Osteocyte (in vitro differentiated cells): Measurements from ENCODE around the gene DDX5. TPM values are rescaled to one million over a fixed set of nuclear protein-coding genes. Genes with fewer than 3 reads are reported as not detected.

Experiments used
- DNase-seq: peaks from one replicate; pipeline ENCODE4 v3.0.0; 2021; ENCODE audit warnings: mixed read lengths; ENCODE audit not compliant: unreplicated experiment; ENCODE audit errors: extremely low spot score
- H3K27ac Mint-ChIP-seq: one replicate; pipeline ENCODE4 v1.8.0; 2021; ENCODE audit warnings: mild to moderate bottlenecking, mixed read lengths; ENCODE audit not compliant: unreplicated experiment
- H3K27me3 Mint-ChIP-seq: one replicate; pipeline ENCODE4 v1.8.0; 2021; ENCODE audit warnings: mixed read lengths; ENCODE audit not compliant: unreplicated experiment
- H3K36me3 Mint-ChIP-seq: one replicate; pipeline ENCODE4 v1.8.0; 2021; ENCODE audit warnings: mixed read lengths; ENCODE audit not compliant: unreplicated experiment
- H3K4me1 Mint-ChIP-seq: one replicate; pipeline ENCODE4 v1.8.0; 2021; ENCODE audit warnings: mixed read lengths; ENCODE audit not compliant: unreplicated experiment
- H3K4me3 Mint-ChIP-seq: one replicate; pipeline ENCODE4 v1.8.0; 2021; ENCODE audit warnings: mild to moderate bottlenecking, moderate library complexity, mixed read lengths; ENCODE audit not compliant: unreplicated experiment
- H3K9me3 Mint-ChIP-seq: one replicate; pipeline ENCODE4 v1.8.0; 2021; ENCODE audit warnings: mixed read lengths; ENCODE audit not compliant: unreplicated experiment
- total RNA-seq: library from RNA; stranded (reverse); gene quantifications from 2 replicates; pipeline ENCODE4 v1.2.1, GENCODE V29; 2021
- TF ChIP-seq, protein P1 (sequence below): fragments of 200-600 bp; sonication (generic); IDR thresholded peaks from 2 replicates; pipeline ENCODE4 v1.5.0; 2021; ENCODE audit warnings: antibody characterized with exemption, mild to moderate bottlenecking, moderate library complexity

DDX5 gene
- total RNA-seq, 1 donor from 2014 or later: 816 TPM

DNA sequence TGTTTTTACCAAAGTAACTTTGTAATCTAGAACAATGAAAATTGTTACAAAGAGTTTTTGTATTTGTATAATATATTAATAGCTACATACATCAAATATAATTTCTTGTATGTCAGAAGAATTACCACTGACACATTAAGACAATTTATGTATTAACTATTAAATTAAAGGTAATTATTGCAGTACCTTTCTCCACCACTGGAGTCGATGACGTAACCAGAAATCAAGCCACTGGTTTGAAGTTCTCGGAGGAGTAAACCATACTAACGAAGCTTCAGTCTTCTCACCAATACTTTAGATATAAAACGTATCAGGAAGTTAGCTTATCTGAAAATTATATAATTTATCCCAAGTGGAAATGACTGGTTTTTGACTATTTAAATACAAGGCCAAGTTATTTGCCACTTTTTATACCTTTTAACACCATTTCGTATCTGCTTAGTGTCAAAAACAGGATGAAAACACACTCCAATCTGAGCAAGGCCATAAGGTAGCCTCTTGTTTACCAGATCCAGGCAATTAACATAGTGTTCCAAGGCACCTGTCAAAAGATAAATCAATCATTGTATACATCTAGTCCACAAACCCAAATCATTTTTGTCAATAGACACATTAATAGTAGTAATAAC, 13.5 kb downstream of the DDX5 start:
- H3K4me1 Mint-ChIP-seq: peaks cover 31% of the 10 kb centered on the region

DNA sequence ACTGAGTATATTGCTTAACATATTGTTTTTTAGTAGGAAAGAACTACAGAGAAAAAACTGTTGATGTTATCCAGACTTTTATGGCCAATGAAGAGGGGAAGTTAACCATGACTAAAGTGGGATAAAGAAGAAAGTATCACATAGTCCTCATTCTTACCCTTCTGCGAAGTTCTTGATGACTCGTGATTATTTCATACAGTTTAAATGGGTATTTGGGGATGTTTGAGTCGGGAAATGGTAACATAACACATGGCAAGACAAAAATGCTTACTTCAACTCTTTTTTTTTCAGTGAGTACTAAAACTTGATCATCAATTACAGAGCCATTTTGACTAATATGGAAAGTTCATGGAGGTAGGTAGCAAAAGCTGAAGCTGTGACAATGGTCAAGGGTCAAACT, 14.1 kb downstream of the DDX5 start:
- H3K4me1 Mint-ChIP-seq: peaks cover 25% of the 10 kb centered on the region
- no peaks in the 10 kb centered on the region for H3K27me3 Mint-ChIP-seq
- no peak overlapping the region for H3K4me3 Mint-ChIP-seq
- TF ChIP-seq, protein P1, sequence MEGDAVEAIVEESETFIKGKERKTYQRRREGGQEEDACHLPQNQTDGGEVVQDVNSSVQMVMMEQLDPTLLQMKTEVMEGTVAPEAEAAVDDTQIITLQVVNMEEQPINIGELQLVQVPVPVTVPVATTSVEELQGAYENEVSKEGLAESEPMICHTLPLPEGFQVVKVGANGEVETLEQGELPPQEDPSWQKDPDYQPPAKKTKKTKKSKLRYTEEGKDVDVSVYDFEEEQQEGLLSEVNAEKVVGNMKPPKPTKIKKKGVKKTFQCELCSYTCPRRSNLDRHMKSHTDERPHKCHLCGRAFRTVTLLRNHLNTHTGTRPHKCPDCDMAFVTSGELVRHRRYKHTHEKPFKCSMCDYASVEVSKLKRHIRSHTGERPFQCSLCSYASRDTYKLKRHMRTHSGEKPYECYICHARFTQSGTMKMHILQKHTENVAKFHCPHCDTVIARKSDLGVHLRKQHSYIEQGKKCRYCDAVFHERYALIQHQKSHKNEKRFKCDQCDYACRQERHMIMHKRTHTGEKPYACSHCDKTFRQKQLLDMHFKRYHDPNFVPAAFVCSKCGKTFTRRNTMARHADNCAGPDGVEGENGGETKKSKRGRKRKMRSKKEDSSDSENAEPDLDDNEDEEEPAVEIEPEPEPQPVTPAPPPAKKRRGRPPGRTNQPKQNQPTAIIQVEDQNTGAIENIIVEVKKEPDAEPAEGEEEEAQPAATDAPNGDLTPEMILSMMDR: no peak
- H3K27ac Mint-ChIP-seq: no peak overlapping the region
- DNase-seq: no peak
- no peaks in the 10 kb centered on the region for H3K9me3 Mint-ChIP-seq
- peaks cover 26% of the 10 kb centered on the region for H3K36me3 Mint-ChIP-seq

More for the DNA sequence above, 13.5 kb downstream of the DDX5 start:
- H3K27ac Mint-ChIP-seq: no peak overlapping the region
- no peak for DNase-seq
- H3K4me3 Mint-ChIP-seq: no peak overlapping the region
- no peaks in the 10 kb centered on the region for H3K9me3 Mint-ChIP-seq
- peaks cover 24% of the 10 kb centered on the region for H3K36me3 Mint-ChIP-seq
- H3K27me3 Mint-ChIP-seq: no peaks in the 10 kb centered on the region
- TF ChIP-seq, protein P1: peak; percentile 47

DNA sequence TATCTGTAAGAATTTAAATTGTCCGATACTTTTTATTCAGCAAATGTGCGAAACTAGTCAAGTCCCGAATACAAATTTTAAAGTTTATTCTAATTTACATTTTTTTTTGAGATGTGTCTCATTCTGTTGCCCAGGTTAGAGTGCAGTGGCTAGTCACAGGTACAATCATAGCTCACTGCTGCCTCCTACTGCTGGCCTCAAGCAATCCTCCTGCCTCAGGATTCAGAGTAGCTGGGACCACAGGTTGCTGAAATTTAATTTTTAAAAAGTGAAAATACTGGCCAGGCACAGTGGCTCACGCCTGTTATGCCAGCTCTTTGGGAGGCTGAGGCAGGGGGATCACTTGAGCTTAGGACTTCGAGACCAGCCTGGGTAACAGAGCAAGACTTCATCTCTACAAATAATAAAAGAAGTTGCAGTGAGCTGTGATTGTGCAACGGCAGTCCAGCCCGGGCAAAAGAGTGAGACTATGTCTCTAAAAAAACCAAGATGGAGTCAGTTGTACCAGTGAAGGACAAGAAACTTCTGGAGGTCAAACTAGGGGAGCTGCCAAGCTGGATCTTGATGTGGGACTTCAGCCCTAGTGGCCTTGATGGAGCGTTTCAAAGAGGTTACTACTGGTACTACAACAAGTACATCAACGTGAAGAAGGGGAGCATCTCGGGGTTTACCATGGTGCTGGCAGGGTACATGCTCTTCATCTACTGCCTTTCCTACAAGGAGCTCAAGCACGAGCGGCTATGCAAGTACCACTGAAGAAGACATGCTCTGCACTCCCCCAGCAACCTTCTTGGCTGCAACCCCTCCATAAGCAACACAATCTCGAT, 14.8 kb downstream of the DDX5 start:
- no peak for DNase-seq
- no peak overlapping the region for H3K4me3 Mint-ChIP-seq
- no peak overlapping the region for H3K27ac Mint-ChIP-seq
- no peaks in the 10 kb centered on the region for H3K27me3 Mint-ChIP-seq
- peaks cover 29% of the 10 kb centered on the region for H3K36me3 Mint-ChIP-seq
- H3K9me3 Mint-ChIP-seq: no peaks in the 10 kb centered on the region
- TF ChIP-seq, protein P1: peak; percentile 66
- peaks cover 21% of the 10 kb centered on the region for H3K4me1 Mint-ChIP-seq

DNA sequence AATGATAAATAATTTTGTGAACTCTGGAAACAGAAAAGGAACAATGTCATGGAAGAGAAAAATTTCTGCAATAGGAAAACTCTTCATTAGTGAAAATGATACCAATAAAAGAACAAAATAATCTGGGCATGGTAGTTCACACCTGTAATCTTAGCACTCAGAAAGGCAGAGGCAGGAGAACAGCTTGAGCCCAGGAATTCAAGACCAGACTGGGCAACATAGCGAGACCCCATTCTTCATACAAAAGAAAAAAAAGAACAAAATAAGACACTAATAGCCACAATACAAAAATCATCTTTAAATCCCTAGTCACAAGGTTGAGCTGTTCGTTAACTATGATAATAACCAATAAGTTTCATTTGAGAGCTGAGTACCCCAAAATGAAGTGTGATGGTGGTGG, 17.8 kb downstream of the DDX5 start:
- no peak for DNase-seq
- Mint-ChIP-seq H3K27ac (no peak overlapping the region), H3K36me3 (peaks cover 49% of the 10 kb centered on the region), H3K9me3 (no peaks in the 10 kb centered on the region), H3K27me3 (no peaks in the 10 kb centered on the region), H3K4me3 (no peak overlapping the region), H3K4me1 (no peaks in the 10 kb centered on the region)
- TF ChIP-seq, protein P1: no peak

DNA sequence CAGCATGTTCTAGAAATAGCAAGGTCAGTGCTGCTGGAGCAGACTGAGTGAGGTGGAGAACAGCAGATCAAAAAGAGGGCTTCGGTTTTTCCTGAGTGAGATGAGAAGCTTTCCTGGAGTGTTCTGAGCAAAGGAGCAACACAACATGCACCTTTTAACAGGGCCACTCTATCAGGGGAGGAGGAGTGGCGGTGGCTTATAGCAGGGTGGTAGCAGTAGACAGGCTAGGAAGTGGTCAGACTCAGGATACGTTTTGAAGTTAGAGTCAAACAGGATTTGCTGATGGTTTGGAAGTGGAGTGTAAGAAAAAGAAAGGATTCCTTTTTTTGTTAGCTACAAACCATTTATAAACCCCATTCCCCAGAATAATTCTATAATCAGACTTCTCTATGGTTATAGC, 21.7 kb downstream of the DDX5 start:
- peaks cover 45% of the 10 kb centered on the region for H3K36me3 Mint-ChIP-seq
- no peaks in the 10 kb centered on the region for H3K9me3 Mint-ChIP-seq
- no peaks in the 10 kb centered on the region for H3K4me1 Mint-ChIP-seq
- TF ChIP-seq, protein P1: no peak
- H3K27me3 Mint-ChIP-seq: no peaks in the 10 kb centered on the region
- no peak for DNase-seq
- no peak overlapping the region for H3K4me3 Mint-ChIP-seq
- H3K27ac Mint-ChIP-seq: no peak overlapping the region
